ENCODE data around the gene DENND1A.

Gene DENND1A

GRCh38 chr9:123392802-123393201 is 537.1 kb downstream of the DENND1A start:
- DNase-seq (ENCODE audit: low read depth, low spot score): no peak

- DNase-seq (ENCODE audit: low read depth, low spot score): no peak
These were observed 538.0 kb downstream of the DENND1A start for GRCh38 chr9:123391946-123392345.

GRCh38 chr9:123391233-123391632 is 538.7 kb downstream of the DENND1A start:
- no peak for DNase-seq (ENCODE audit: low read depth, low spot score)

- DNase-seq (ENCODE audit: low read depth, low spot score): no peak
These were observed 539.4 kb downstream of the DENND1A start for GRCh38 chr9:123390337-123391135.

GRCh38 chr9:123389698-123390097 is 540.2 kb downstream of the DENND1A start:
- DNase-seq (ENCODE audit: low read depth, low spot score): no peak

GRCh38 chr9:123389070-123389469 is 540.9 kb downstream of the DENND1A start:
- no peak for DNase-seq (ENCODE audit: low read depth, low spot score)

- no peak for DNase-seq (ENCODE audit: low read depth, low spot score)
These were observed 542.2 kb downstream of the DENND1A start for GRCh38 chr9:123387686-123388085.

GRCh38 chr9:123383512-123384170 is 546.3 kb downstream of the DENND1A start:
- DNase-seq (ENCODE audit: low read depth, low spot score): no peak

GRCh38 chr9:123382653-123383511 is 547.0 kb downstream of the DENND1A start:
- no peak for DNase-seq (ENCODE audit: low read depth, low spot score)

GRCh38 chr9:123380852-123381705 is 548.8 kb downstream of the DENND1A start:
- DNase-seq (ENCODE audit: low read depth, low spot score): no peak

GRCh38 chr9:123378956-123379660 is 550.8 kb downstream of the DENND1A start:
- DNase-seq (ENCODE audit: low read depth, low spot score): no peak

GRCh38 chr9:123378025-123378424 is 551.9 kb downstream of the DENND1A start:
- DNase-seq (ENCODE audit: low read depth, low spot score): no peak

- no peak for DNase-seq (ENCODE audit: low read depth, low spot score)
These were observed 552.5 kb downstream of the DENND1A start for GRCh38 chr9:123377211-123377971.

- no peak for DNase-seq (ENCODE audit: low read depth, low spot score)
These were observed 553.5 kb downstream of the DENND1A start for GRCh38 chr9:123376218-123377071.

GRCh38 chr9:123375469-123376132 is 554.3 kb downstream of the DENND1A start:
- DNase-seq (ENCODE audit: low read depth, low spot score): no peak

- no peak for DNase-seq (ENCODE audit: low read depth, low spot score)
These were observed 556.0 kb downstream of the DENND1A start for GRCh38 chr9:123373946-123374345.

- no peak for DNase-seq (ENCODE audit: low read depth, low spot score)
These were observed 556.4 kb downstream of the DENND1A start for GRCh38 chr9:123373447-123373923.

- no peak for DNase-seq (ENCODE audit: low read depth, low spot score)
These were observed 557.0 kb downstream of the DENND1A start for GRCh38 chr9:123372766-123373446.
